K562 (cell line): ENCODE results near the gene LRRC4C. TPM values are rescaled to one million over a fixed set of nuclear protein-coding genes. Genes with fewer than 3 reads are reported as not detected.

Source experiments
- ATAC-seq: fragments of 200-7000 bp; cut with Tn5 transposase; 3 replicates; pipeline ENCODE4 v1.9.1; 2020; ENCODE audit warnings: moderate library complexity
- BruUV-seq: library from RNA; stranded (reverse); fragments of 400-500 nt; replicated peaks from 2 replicates; lab custom pipeline; 2021; lab: Mats Ljungman, UMichigan
- CTCF ChIA-PET: fragments of 300-600 bp; formaldehyde crosslinking; extraction: SDS; loops from one replicate; lab custom pipeline; 2021; ENCODE audit warnings: low intra/inter-chr PET ratio; lab: Yijun Ruan, JAX
- POLR2A ChIA-PET: fragments of 300-600, 350-650 bp; sonication (Branson Sonifier 250); formaldehyde crosslinking; extraction: SDS; loops from one replicate; lab custom pipeline; 2021; ENCODE audit warnings: antibody characterized with exemption, inconsistent platforms; lab: Yijun Ruan, JAX
- DNase-seq, 4 experiments: peaks; one replicate each; pipeline versions ENCODE4 v3.0.0 to v3.0.0-alpha.2; 2011 to 2018; ENCODE audit warnings: low spot score in 3 of 4, mixed read lengths in 3 of 4; ENCODE audit errors: extremely low read depth in 1 of 4
- FAIRE-seq: peaks from 2 replicates; lab custom pipeline; 2011; peaks lifted over from hg19 to GRCh38; lab: Jason Lieb, UNC
- H2AFZ ChIP-seq: 2 replicates; pipeline ENCODE4 v1.6.0; 2011; ENCODE audit warnings: low read depth, low read length, control low read depth, inconsistent platforms
- H3K27ac ChIP-seq: fragments of 200-600 bp; 3 replicates; pipeline ENCODE4 v1.8.0; 2011; ENCODE audit warnings: low read depth, mild to moderate bottlenecking, control low read depth, inconsistent platforms, low read length, moderate library complexity, mixed read lengths; ENCODE audit errors: extremely low read depth
- H3K27me3 ChIP-seq, 2 experiments: fragments of 300-600 bp in 1 of 2; 2 replicates in 1 of 2; 3 replicates in 1 of 2; pipeline versions ENCODE4 v1.6.0 to v1.8.0; 2011; ENCODE audit warnings: inconsistent platforms in 2 of 2, low read length in 2 of 2, mild to moderate bottlenecking in 1 of 2, mixed read lengths in 1 of 2, moderate library complexity in 1 of 2; ENCODE audit not compliant: control insufficient read depth in 2 of 2, insufficient read depth in 2 of 2
- H3K36me3 ChIP-seq: fragments of 300-600 bp; 3 replicates; pipeline ENCODE4 v1.8.0; 2011; ENCODE audit warnings: mild to moderate bottlenecking, low read length, inconsistent platforms; ENCODE audit not compliant: control insufficient read depth, insufficient read depth
- H3K4me1 ChIP-seq, 2 experiments: fragments of 200-600 bp in 1 of 2; replicated peaks in 1 of 2; 2 replicates in 1 of 2; 3 replicates in 1 of 2; pipeline versions ENCODE4 v1.5.1 to v1.8.0; 2011; ENCODE audit warnings: inconsistent platforms in 2 of 2, low read length in 2 of 2, mild to moderate bottlenecking in 1 of 2, mixed read lengths in 1 of 2, moderate library complexity in 1 of 2; ENCODE audit not compliant: control insufficient read depth in 2 of 2, insufficient read depth in 2 of 2
- H3K4me2 ChIP-seq: 2 replicates; pipeline ENCODE4 v1.6.1; 2011; ENCODE audit warnings: low read length, control low read depth, inconsistent platforms, mixed read lengths; ENCODE audit not compliant: insufficient read depth
- H3K4me3 ChIP-seq: fragments of 200-600 bp; sonication (generic), shearing (Covaris generic); 2 replicates; pipeline ENCODE4 v1.5.1; 2016; ENCODE audit warnings: control low read depth, inconsistent platforms
- H3K79me2 ChIP-seq: fragments of 200-600 bp; 3 replicates; pipeline ENCODE4 v1.8.0; 2011; ENCODE audit warnings: low read length, inconsistent platforms; ENCODE audit not compliant: control insufficient read depth, insufficient read depth
- H3K9ac ChIP-seq, 2 experiments: 2 replicates each; pipeline versions ENCODE4 v1.6.0 to v1.6.1; 2011; ENCODE audit warnings: low read depth in 2 of 2, low read length in 2 of 2, control low read depth in 1 of 2, inconsistent platforms in 1 of 2, mild to moderate bottlenecking in 1 of 2, mixed read lengths in 1 of 2; ENCODE audit not compliant: insufficient read depth in 1 of 2
- H3K9me1 ChIP-seq: one replicate; pipeline ENCODE4 v1.6.0; 2011; ENCODE audit warnings: inconsistent platforms, mild to moderate bottlenecking, low read length, moderate library complexity; ENCODE audit not compliant: control insufficient read depth, insufficient read depth
- H3K9me3 ChIP-seq: replicated peaks from 2 replicates; pipeline ENCODE4 v1.5.1; 2011; ENCODE audit warnings: low read depth, low read length, inconsistent platforms; ENCODE audit not compliant: control insufficient read depth, insufficient read depth
- H4K20me1 ChIP-seq: replicated peaks from 2 replicates; pipeline ENCODE4 v1.6.1; 2011; ENCODE audit warnings: low read length, inconsistent platforms, mixed read lengths; ENCODE audit not compliant: control insufficient read depth, insufficient read depth
- BRF2 ChIP-seq: IDR thresholded peaks from 3 replicates; pipeline ENCODE4 v1.6.1; 2011; ENCODE audit warnings: borderline replicate concordance, mild to moderate bottlenecking; ENCODE audit not compliant: insufficient read length, insufficient read depth
- ESRRB ChIP-seq: fragments of 250-450 bp; sonication (Bioruptor Pico); IDR thresholded peaks from 2 replicates; pipeline ENCODE4 v1.5.0; 2020; ENCODE audit warnings: mild to moderate bottlenecking, moderate library complexity, borderline replicate concordance
- HLTF ChIP-seq: fragments of 450-650 bp; IDR thresholded peaks from 2 replicates; pipeline ENCODE4 v1.6.1; 2016
- KAT7 ChIP-seq: sonication (generic); formaldehyde crosslinking; IDR thresholded peaks from 2 replicates; pipeline ENCODE4 v1.8.0; 2022; ENCODE audit warnings: missing genetic modification reagents, mild to moderate bottlenecking, borderline replicate concordance
- KDM1A ChIP-seq, 2 experiments: fragments of 450-650 bp; IDR thresholded peaks; 2 replicates each; pipeline ENCODE4 v1.6.1; 2016; ENCODE audit warnings: mild to moderate bottlenecking in 2 of 2
- KLF6 ChIP-seq: fragments of 250-450 bp; sonication (Bioruptor Pico); IDR thresholded peaks from 2 replicates; pipeline ENCODE4 v1.4.0; 2020; ENCODE audit warnings: mild to moderate bottlenecking, moderate library complexity, borderline replicate concordance
- MEF2D ChIP-seq: conservative IDR thresholded peaks from 2 replicates; pipeline ENCODE4 v1.6.1; 2016; ENCODE audit warnings: low read depth, missing genetic modification characterization, missing compliant biosample characterization
- NBN ChIP-seq: fragments of 450-650 bp; IDR thresholded peaks from 2 replicates; pipeline ENCODE4 v1.6.1; 2016; ENCODE audit warnings: low read depth, mild to moderate bottlenecking
- NCOR1 ChIP-seq: fragments of 450-650 bp; IDR thresholded peaks from 2 replicates; pipeline ENCODE4 v1.6.1; 2016; ENCODE audit warnings: mild to moderate bottlenecking, moderate library complexity
- PATZ1 ChIP-seq: fragments of 250-450 bp; sonication (Bioruptor Pico); IDR thresholded peaks from 2 replicates; pipeline ENCODE4 v1.5.0; 2020; ENCODE audit warnings: mild to moderate bottlenecking, borderline replicate concordance
- SMC3 ChIP-seq: conservative IDR thresholded peaks from 2 replicates; pipeline ENCODE4 v1.6.1; 2011; ENCODE audit warnings: low read depth, low read length, improper control_type of control experiment; ENCODE audit not compliant: insufficient read depth
- SNIP1 ChIP-seq: fragments of 450-650 bp; IDR thresholded peaks from 2 replicates; pipeline ENCODE4 v1.7.1; 2017; ENCODE audit warnings: low read depth, mild to moderate bottlenecking
- SP2 ChIP-seq: IDR thresholded peaks from 2 replicates; pipeline ENCODE4 v1.6.1; 2011; ENCODE audit warnings: mild to moderate bottlenecking, low read depth, low read length, moderate library complexity; ENCODE audit not compliant: poor library complexity, severe bottlenecking; ENCODE audit errors: extremely low read depth
- ZBTB12 ChIP-seq: fragments of 250-450 bp; sonication (Bioruptor Pico); IDR thresholded peaks from 2 replicates; pipeline ENCODE4 v1.4.0; 2020
- ZFP30 ChIP-seq: fragments of 250-450 bp; sonication (Bioruptor Pico); IDR thresholded peaks from 2 replicates; pipeline ENCODE4 v1.8.0; 2022; ENCODE audit warnings: moderate library complexity, mild to moderate bottlenecking, inconsistent platforms, borderline replicate concordance
- ZNF124 ChIP-seq: sonication (generic); formaldehyde crosslinking; IDR thresholded peaks from 2 replicates; pipeline ENCODE4 v1.8.1; 2022; ENCODE audit warnings: missing genetic modification reagents
- ZNF764 ChIP-seq: fragments of 250-450 bp; sonication (Bioruptor Pico); IDR thresholded peaks from 2 replicates; pipeline ENCODE4 v1.4.0; 2020; ENCODE audit warnings: low read depth, mild to moderate bottlenecking, moderate library complexity
- WGBS: fragments of 100-300 bp; shearing (Covaris generic); methylation state at CpG from one replicate; pipeline ENCODE4 v1.1.6; 2016; ENCODE audit warnings: low coverage, mixed read lengths; ENCODE audit not compliant: insufficient coverage; ENCODE audit errors: missing lambda C conversion rate; 5-methylcytosine and 5-hydroxymethylcytosine counted together
- in situ Hi-C: fragments of 300-500 bp; cut with MboI; formaldehyde crosslinking; loops from 4 replicates; pipeline ENCODE4 v1.15.0; 2018; ENCODE audit warnings: inconsistent platforms, mixed read lengths
- intact Hi-C: fragments of 100-400 bp; cut with micrococcal nuclease; formaldehyde crosslinking; loops from 2 replicates; pipeline ENCODE4 v1.14.2; 2022
- polyA plus RNA-seq, 8 experiments: library from polyadenylated mRNA; depleted of rRNA in 4 of 8; stranded (reverse) in 5 of 8; unstranded in 3 of 8; fragments of >200 nt; fragmentation: Nextera tagmentation in 2 of 8; fragmentation: Illumina TruSeq in 1 of 8; extraction: Ambion mirVana in 2 of 8; extraction: Trizol in 1 of 8; gene quantifications; 2 replicates each; pipeline versions ENCODE4 v1.2.1 to v1.2.3, GENCODE V29; 2011 to 2014; ENCODE audit warnings: inconsistent platforms in 1 of 8, missing spikeins in 1 of 8
- total RNA-seq, 7 experiments: library from RNA; depleted of rRNA in 6 of 7; stranded (reverse); fragments of >200 nt in 6 of 7; fragmentation: Illumina TruSeq in 2 of 7; extraction: Trizol in 2 of 7; gene quantifications; 2 replicates each; pipeline versions ENCODE4 v1.2.1 to v1.2.3, GENCODE V29; 2011 to 2021; ENCODE audit warnings: low replicate concordance in 1 of 7
- TF ChIP-seq, protein P1 (sequence below): sonication (generic); formaldehyde crosslinking; IDR thresholded peaks from 2 replicates; pipeline ENCODE4 v1.9.0; 2022; ENCODE audit warnings: mild to moderate bottlenecking, missing genetic modification reagents

The LRRC4C gene
- total and polyA plus RNA-seq, 9 of the 15 experiments (the other 6 are each of a cell fraction or from before 2014, with no cell fraction given) = not detected

GRCh38 chr11:41384329-41384728, 75.1 kb downstream of the LRRC4C start (continued):
- TF ChIP-seq KDM1A (IDR thresholded peaks at IDR 0.05) = no peak
- TF ChIP-seq SP2 = no peak
- TF ChIP-seq, protein P1, sequence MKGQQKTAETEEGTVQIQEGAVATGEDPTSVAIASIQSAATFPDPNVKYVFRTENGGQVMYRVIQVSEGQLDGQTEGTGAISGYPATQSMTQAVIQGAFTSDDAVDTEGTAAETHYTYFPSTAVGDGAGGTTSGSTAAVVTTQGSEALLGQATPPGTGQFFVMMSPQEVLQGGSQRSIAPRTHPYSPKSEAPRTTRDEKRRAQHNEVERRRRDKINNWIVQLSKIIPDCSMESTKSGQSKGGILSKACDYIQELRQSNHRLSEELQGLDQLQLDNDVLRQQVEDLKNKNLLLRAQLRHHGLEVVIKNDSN (CRISPR knock-in tag) = no peak
- no peak for TF ChIP-seq ESRRB (CRISPR knock-in tag)

- ATAC-seq (no peak), FAIRE-seq (no peak), DNase-seq (no peak)
- no peak overlapping the region for H3K9ac ChIP-seq
- no peak overlapping the region for H3K4me2 ChIP-seq
- H3K4me1 ChIP-seq = no peaks in the 10 kb centered on the region
- no peaks in the 10 kb centered on the region for H4K20me1 ChIP-seq
- H3K79me2 ChIP-seq = no peaks in the 10 kb centered on the region
- in situ Hi-C loops = no loop called here
- H3K9me1 ChIP-seq = no peaks in the 10 kb centered on the region
- BruUV-seq = no TSS peak
- intact Hi-C loops = no loop called here
- no peaks in the 10 kb centered on the region for H3K9me3 ChIP-seq
- no peak overlapping the region for H2AFZ ChIP-seq
- CTCF ChIA-PET = no interaction called here
- no peaks in the 10 kb centered on the region for H3K36me3 ChIP-seq
- WGBS = 0% methylated on average over 3 of the region's 3 CpGs
- H3K27me3 ChIP-seq = no peaks in the 10 kb centered on the region
- no peak overlapping the region for H3K27ac ChIP-seq
- no peak overlapping the region for H3K4me3 ChIP-seq
- POLR2A ChIA-PET = no interaction called here
- no peak for TF ChIP-seq ZNF764 (CRISPR knock-in tag)
- TF ChIP-seq ZFP30 (CRISPR knock-in tag) = no peak
- no peak for TF ChIP-seq NCOR1
- TF ChIP-seq MEF2D (tag) = no peak
- TF ChIP-seq KLF6 = no peak
- no peak for TF ChIP-seq ZNF124 (CRISPR knock-in tag)
- TF ChIP-seq SNIP1 = no peak
- TF ChIP-seq HLTF = no peak
- TF ChIP-seq PATZ1 (CRISPR knock-in tag) = no peak
- TF ChIP-seq ZBTB12 = no peak
- TF ChIP-seq BRF2 = no peak
- no peak for TF ChIP-seq SMC3
- no peak for TF ChIP-seq NBN
- no peak for TF ChIP-seq KAT7 (CRISPR knock-in tag)
These were observed 75.7 kb downstream of the LRRC4C start for GRCh38 chr11:41383768-41384167.
